GM12801 (cell line): ENCODE data around the gene TMEM168.

Experiments used
- TF ChIP-seq, protein P1 (sequence below): IDR thresholded peaks from one replicate; pipeline ENCODE4 v1.5.1; 2011; ENCODE audit warnings: control low read depth; ENCODE audit not compliant: insufficient read length; ENCODE audit errors: extremely low read depth

Gene TMEM168

DNA sequence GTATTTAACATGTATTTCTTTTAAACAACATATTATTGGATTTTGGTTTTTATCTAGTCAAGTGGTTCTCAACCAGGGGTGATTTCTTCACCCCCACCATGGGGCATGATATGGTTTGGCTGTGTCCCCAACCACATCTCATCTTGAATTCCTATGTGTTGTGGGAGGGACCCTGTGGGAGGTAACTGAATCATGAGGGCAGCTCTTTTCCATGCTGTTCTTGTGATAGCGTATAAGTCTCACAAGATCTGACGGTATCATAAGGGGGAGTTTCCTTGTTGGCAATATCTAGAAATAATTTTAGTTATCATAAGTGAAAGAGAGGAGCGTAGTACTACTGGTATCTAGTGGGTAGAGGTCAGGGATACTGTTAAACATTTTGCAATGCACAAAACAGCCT, 37.6 kb downstream of the TMEM168 start:
- TF ChIP-seq, protein P1, sequence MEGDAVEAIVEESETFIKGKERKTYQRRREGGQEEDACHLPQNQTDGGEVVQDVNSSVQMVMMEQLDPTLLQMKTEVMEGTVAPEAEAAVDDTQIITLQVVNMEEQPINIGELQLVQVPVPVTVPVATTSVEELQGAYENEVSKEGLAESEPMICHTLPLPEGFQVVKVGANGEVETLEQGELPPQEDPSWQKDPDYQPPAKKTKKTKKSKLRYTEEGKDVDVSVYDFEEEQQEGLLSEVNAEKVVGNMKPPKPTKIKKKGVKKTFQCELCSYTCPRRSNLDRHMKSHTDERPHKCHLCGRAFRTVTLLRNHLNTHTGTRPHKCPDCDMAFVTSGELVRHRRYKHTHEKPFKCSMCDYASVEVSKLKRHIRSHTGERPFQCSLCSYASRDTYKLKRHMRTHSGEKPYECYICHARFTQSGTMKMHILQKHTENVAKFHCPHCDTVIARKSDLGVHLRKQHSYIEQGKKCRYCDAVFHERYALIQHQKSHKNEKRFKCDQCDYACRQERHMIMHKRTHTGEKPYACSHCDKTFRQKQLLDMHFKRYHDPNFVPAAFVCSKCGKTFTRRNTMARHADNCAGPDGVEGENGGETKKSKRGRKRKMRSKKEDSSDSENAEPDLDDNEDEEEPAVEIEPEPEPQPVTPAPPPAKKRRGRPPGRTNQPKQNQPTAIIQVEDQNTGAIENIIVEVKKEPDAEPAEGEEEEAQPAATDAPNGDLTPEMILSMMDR, result no peak

DNA sequence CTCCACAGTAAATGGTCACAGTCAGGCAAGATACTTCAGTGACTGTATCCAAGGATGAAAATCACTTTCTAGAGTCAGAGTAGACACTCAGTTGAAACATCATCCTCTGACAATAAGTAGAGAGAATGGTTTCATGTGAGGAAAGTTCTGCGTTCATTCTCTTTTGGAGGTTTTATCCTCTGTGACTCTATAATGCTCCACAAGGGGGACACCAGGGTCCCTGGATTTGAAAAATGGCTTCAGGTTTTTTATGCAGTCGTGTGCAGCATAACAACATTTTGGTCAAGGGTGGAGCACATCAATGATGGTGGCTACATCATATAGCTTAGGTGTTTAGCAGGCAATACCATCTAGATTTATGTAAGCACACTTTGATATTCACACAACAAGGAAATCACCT, 40.4 kb downstream of the TMEM168 start:
- TF ChIP-seq, protein P1, result no peak

DNA sequence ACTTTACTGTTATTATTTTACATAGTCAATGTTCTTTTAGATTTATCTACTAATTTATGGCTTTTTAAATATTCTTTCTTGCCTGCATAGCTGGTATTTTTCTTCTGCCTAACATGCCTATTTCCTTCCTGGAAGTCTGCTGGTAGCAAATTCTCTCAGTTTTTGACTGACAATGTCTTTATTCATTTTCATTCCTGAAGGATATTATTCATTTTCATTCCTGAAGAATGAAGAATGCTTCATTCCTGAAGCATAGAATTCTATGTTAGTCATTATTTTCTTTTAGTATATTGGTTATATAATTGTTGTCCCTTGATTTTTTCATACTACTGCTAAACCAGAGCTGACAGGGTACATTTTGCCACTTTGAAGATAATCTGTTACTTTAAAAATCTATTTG, 41.8 kb downstream of the TMEM168 start:
- TF ChIP-seq, protein P1, result no peak

DNA sequence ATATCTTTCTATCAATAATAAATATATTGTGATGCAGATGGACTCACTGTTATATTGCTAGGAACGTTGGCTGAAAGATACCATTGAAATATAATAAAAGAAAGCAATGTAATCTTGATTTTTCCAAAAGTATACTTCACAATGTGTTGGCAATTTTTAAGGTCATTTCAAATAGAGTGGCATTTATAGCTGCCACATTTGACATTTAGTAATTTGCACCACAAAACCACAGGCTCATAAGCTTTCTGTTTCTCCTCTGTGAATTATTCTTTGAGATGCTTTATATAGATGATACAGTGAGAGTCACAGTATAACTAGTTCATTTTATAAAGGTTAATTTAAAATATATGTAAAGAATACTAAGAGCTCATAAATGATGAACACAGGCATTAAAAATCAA, 44.6 kb downstream of the TMEM168 start:
- TF ChIP-seq, protein P1, result no peak

DNA sequence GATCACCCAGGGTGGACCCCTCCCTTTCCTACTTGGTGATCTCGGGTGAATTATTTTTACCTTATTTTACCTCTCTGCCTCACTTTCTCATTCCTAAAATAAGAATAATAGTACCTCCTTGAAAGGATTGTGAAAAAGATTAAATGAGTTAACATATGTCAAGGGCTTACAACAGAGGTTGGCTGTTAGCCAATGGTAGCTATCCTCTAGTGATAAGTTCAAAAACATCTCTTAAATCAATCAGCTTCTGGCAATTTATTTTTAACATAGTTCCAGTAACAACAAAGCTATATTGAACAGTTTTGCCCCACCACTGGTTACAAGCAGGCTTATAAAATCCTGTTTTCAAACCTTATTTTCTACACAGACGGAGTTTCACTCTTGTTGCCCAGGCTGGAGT, 45.4 kb downstream of the TMEM168 start:
- TF ChIP-seq, protein P1, result no peak

DNA sequence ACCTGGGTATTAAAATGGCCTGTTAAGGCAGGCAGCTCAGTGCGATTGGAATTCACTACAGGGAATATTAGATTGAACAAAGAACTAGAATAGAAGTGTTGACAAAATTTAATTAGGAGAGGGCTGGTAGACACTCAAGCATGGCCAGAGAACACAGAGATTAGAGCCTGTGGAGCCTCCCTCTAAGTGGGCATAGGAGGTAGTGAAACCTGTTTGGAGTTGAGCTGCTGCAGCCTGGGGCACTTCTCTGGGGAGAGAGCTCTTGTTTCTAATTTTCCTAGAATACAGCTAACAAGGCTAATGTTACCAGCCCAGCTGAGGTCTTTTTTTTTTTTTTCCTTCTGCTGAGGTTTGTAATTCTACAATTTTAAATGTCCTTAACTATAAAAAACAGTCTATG, 46.4 kb downstream of the TMEM168 start:
- TF ChIP-seq, protein P1, result no peak

DNA sequence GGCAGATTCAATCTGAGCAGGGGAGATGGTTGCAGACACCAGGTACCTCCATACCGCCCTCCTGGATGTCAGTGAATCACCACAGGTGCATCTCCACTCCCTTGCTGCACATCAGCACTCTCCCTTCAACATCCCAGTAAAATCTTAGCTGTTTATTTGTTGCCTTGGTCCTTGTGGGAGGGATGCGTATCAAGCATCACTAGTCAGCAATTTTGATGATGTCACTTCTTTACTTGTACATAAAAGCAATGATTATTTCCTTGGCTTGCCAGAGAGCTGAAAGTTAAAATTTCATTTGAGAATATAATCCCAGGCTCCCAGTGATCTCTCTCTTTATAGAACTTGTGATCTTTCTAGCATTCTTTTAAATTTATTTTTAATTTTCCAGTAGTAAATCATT, 49.5 kb downstream of the TMEM168 start:
- TF ChIP-seq, protein P1, result no peak
